ENCODE measurements around the gene GALK2. TPM values are rescaled to one million over a fixed set of nuclear protein-coding genes. Genes with fewer than 3 reads are reported as not detected.

Gene GALK2
- total RNA-seq, 2 donors from 2014 or later, result 28.5 to 52.3 TPM

- H3K4me1 ChIP-seq (replicated peaks), result no peaks in the 10 kb centered on the region
- no peaks in the 10 kb centered on the region for H3K27me3 ChIP-seq (replicated peaks; ENCODE audit: insufficient read depth)
- intact Hi-C loops (cut with DNase I), result no loop called here
- no peak for TF ChIP-seq POLR2A (IDR thresholded peaks at IDR 0.05)
- TF ChIP-seq POLR2AphosphoS5 (IDR thresholded peaks at IDR 0.05), result no peak
- no peak for TF ChIP-seq CTCF (IDR thresholded peaks at IDR 0.05)
- WGBS, result 54% methylated on average over 2 of the region's 2 CpGs
- no peaks in the 10 kb centered on the region for H3K36me3 ChIP-seq
- H3K4me3 ChIP-seq, result no peak overlapping the region
- no peaks in the 10 kb centered on the region for H3K9me3 ChIP-seq
- H3K27ac ChIP-seq, result no peak overlapping the region
- no peak for DNase-seq (ENCODE audit: low spot score)
Observed at GRCh38 chr15:49315391-49315823, 145.4 kb downstream of the GALK2 start.

- 86% methylated on average over 1 of the region's 1 CpG for WGBS
- Histone ChIP-seq H3K4me1 (replicated peaks) (no peaks in the 10 kb centered on the region), H3K27ac (no peak overlapping the region), H3K36me3 (no peaks in the 10 kb centered on the region), H3K9me3 (no peaks in the 10 kb centered on the region), H3K27me3 (replicated peaks; ENCODE audit: insufficient read depth) (no peaks in the 10 kb centered on the region), H3K4me3 (no peak overlapping the region)
- TF ChIP-seq CTCF (IDR thresholded peaks at IDR 0.05) (no peak), POLR2AphosphoS5 (IDR thresholded peaks at IDR 0.05) (no peak), POLR2A (IDR thresholded peaks at IDR 0.05) (no peak)
- intact Hi-C loops (cut with DNase I), result no loop called here
- no peak for DNase-seq (ENCODE audit: low spot score)
Observed at GRCh38 chr15:49320351-49320750, 150.3 kb downstream of the GALK2 start.

- Histone ChIP-seq H3K27ac (no peak overlapping the region), H3K27me3 (replicated peaks; ENCODE audit: insufficient read depth) (no peaks in the 10 kb centered on the region), H3K36me3 (no peaks in the 10 kb centered on the region), H3K4me3 (no peak overlapping the region), H3K9me3 (no peaks in the 10 kb centered on the region), H3K4me1 (replicated peaks) (no peaks in the 10 kb centered on the region)
- TF ChIP-seq POLR2AphosphoS5 (IDR thresholded peaks at IDR 0.05) (no peak), CTCF (IDR thresholded peaks at IDR 0.05) (no peak), POLR2A (IDR thresholded peaks at IDR 0.05) (no peak)
- no peak for DNase-seq (ENCODE audit: low spot score)
- WGBS, result 72% methylated on average over 1 of the region's 1 CpG
- intact Hi-C loops (cut with DNase I), result no loop called here
Observed at GRCh38 chr15:49323207-49323606, 153.2 kb downstream of the GALK2 start.

GRCh38 chr15:49327927-49328326, 157.9 kb downstream of the GALK2 start:
- 83% methylated on average over 4 of the region's 4 CpGs for WGBS
- H3K27me3 ChIP-seq (replicated peaks; ENCODE audit: insufficient read depth), result no peaks in the 10 kb centered on the region
- intact Hi-C loops (cut with DNase I), result no loop called here
- H3K4me3 ChIP-seq, result no peak overlapping the region
- no peak for DNase-seq (ENCODE audit: low spot score)
- no peaks in the 10 kb centered on the region for H3K4me1 ChIP-seq (replicated peaks)
- no peaks in the 10 kb centered on the region for H3K9me3 ChIP-seq
- no peaks in the 10 kb centered on the region for H3K36me3 ChIP-seq
- TF ChIP-seq POLR2A (IDR thresholded peaks at IDR 0.05), result no peak
- TF ChIP-seq CTCF (IDR thresholded peaks at IDR 0.05), result no peak
- no peak for TF ChIP-seq POLR2AphosphoS5 (IDR thresholded peaks at IDR 0.05)
- H3K27ac ChIP-seq, result no peak overlapping the region

- no peak for DNase-seq (ENCODE audit: low spot score)
- TF ChIP-seq POLR2A (IDR thresholded peaks at IDR 0.05), result no peak
- no peak for TF ChIP-seq CTCF (IDR thresholded peaks at IDR 0.05)
- no peak for TF ChIP-seq POLR2AphosphoS5 (IDR thresholded peaks at IDR 0.05)
- Histone ChIP-seq H3K4me1 (replicated peaks) (no peaks in the 10 kb centered on the region), H3K36me3 (no peaks in the 10 kb centered on the region), H3K4me3 (no peak overlapping the region), H3K9me3 (no peaks in the 10 kb centered on the region), H3K27me3 (replicated peaks; ENCODE audit: insufficient read depth) (no peaks in the 10 kb centered on the region), H3K27ac (no peak overlapping the region)
- intact Hi-C loops (cut with DNase I), result no loop called here
Observed at GRCh38 chr15:49328941-49329340, 158.9 kb downstream of the GALK2 start.
